HG03460 (cell line): ENCODE measurements around the gene EXOSC10.
"Not testable (repeated sequence)": the region's sequence is repeated elsewhere in the genome, so short reads cannot be mapped to it uniquely, and the experiment has no call there.

Experiments
- ATAC-seq: cut with Tn5 transposase; IDR thresholded peaks from one replicate; pipeline ENCODE4 v1.9.1; 2021; ENCODE audit not compliant: unreplicated experiment

Gene EXOSC10

GRCh38 chr1:11019358-11019757 lies 80.3 kb downstream of the EXOSC10 start:
- not testable (repeated sequence) for ATAC-seq
